T-helper 2 cell (primary cell): ENCODE data around the gene TGM3.

ENCODE experiments used
- DNase-seq, 5 experiments: peaks; one replicate each; pipeline versions ENCODE4 v3.0.0 to v3.0.0-alpha.2; 2012 to 2022

Gene TGM3

DNA sequence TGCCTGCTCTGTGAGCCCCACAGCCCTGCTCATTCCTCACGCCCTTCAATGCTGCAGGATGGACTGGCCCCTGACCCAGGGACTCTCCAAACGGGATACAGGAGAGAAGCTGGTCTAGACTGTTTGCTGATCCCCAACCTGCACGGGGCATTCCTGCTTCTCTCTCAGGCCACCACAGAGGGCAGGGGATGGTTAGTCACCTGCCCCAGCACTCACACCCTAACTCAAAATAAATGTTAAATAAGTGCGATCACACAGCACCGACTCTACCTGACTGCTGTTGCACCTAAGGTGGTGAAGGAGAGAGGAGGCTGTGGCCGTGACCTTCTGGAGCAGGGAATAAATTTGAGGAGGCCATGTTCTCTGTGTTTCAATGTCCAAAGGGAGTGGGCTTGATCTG, 45.0 kb downstream of the TGM3 start:
- no peak for DNase-seq

DNA sequence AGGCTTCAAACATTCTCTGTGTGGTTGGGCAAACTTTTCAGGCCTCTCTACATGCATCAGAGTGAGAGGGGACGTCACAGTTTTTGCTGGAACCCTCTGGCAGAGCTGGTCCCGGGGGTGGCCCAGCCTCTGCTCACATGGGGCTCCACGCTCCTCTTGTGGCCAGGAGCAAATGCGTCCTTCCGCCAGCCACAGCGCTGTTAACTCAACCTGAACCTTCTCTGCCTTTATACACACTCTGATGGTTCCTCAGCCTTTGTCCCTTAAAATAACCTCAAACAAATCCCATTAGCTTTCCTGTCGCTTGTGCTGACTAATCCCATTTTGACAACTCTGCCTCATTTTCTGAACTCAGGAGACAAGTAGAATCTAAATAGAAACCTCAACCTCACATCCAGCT, 45.5 kb downstream of the TGM3 start:
- DNase-seq: no peak

DNA sequence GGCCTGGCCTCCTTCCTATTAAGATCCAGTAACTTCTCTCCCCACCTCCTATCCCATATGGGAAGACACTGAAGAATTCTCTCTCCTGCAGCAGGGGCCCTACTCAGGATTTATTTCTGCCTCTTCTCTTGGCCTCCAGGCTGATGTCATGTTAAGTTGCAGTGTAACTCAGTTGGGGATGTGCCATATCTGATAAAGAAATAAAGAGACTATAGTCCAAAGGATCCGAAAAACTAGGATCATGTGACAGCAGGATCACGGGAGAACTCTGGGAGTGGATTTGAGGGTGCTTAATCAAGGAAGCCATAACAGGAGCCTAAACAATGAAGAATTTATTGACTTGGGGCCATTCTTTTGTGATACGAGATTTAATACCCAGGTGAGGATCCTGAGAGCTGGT, 46.4 kb downstream of the TGM3 start:
- no peak for DNase-seq

GRCh38 chr20:2346188-2346587, 50.4 kb downstream of the TGM3 start:
- DNase-seq: no peak

GRCh38 chr20:2348336-2348735, 52.5 kb downstream of the TGM3 start:
- DNase-seq: no peak

GRCh38 chr20:2349801-2350200, 54.0 kb downstream of the TGM3 start:
- DNase-seq: no peak

DNA sequence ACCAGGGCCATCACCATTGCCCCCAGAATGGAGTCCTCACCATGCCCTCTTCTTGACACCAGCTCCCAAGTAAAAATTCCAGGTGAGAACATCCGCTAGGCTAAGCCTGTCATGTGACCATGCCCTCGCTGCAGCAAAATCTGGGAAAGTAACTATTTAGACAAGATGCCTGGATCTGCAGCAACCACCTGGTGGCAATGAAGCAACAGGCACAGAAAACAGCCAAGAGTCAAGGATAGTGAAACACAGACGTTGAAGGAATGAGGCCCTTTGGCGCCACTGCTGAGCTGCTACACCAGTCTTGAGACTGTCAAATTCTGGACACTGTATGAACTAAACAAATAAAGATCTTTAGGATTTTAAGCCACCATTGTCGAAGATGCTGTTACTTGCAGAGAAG, 54.8 kb downstream of the TGM3 start:
- no peak for DNase-seq

GRCh38 chr20:2353231-2353630, 57.4 kb downstream of the TGM3 start:
- no peak for DNase-seq

GRCh38 chr20:2357114-2357513, 61.3 kb downstream of the TGM3 start:
- DNase-seq: no peak

DNA sequence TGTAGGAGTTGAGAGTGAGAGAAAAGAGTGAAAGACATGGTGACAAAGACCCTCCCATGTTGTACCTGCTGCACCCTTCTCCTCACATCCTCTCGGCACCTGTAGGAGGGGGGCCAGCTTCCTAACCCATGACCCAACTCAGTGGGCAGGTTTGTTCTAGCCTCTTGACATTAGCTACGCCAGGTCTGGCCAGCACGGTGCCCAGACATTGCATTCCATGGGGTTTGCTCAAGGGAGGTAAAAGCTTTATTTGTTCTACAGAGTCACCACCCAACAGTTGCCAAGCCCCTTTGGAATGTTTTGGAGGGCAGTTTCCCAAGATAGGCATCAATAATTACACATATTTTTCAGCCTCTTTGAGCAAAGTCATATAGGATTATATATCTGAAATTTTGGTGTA, 62.2 kb downstream of the TGM3 start:
- DNase-seq: no peak

GRCh38 chr20:2361035-2361593, 65.3 kb downstream of the TGM3 start:
- DNase-seq: no peak

- DNase-seq: no peak
Measured at GRCh38 chr20:2363187-2363586, 67.4 kb downstream of the TGM3 start.

GRCh38 chr20:2363587-2363986, 67.8 kb downstream of the TGM3 start:
- no peak for DNase-seq

- no peak for DNase-seq
Measured at GRCh38 chr20:2364044-2364443, 68.2 kb downstream of the TGM3 start.

GRCh38 chr20:2365091-2365490, 69.3 kb downstream of the TGM3 start:
- DNase-seq: no peak

DNA sequence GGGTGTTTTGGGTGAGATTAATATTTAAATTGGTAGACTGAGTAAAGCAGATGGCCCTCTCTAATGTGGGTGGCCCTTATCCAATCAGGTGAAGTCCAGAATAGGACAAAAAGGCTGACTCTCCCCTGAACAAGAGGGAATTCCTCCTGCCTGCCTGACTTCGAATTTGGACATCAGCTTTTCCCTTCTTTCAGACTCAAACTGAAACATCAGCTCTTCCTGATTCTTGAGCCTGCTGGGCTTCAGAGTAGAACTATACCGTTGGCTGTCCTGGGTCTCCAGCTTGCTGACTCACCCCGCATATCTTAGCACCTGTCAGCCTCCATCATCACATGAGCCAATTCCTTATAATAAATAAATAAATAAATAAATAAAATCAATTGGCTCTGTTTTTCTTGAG, 69.9 kb downstream of the TGM3 start:
- DNase-seq: no peak

GRCh38 chr20:2368621-2369020, 72.8 kb downstream of the TGM3 start:
- no peak for DNase-seq

DNA sequence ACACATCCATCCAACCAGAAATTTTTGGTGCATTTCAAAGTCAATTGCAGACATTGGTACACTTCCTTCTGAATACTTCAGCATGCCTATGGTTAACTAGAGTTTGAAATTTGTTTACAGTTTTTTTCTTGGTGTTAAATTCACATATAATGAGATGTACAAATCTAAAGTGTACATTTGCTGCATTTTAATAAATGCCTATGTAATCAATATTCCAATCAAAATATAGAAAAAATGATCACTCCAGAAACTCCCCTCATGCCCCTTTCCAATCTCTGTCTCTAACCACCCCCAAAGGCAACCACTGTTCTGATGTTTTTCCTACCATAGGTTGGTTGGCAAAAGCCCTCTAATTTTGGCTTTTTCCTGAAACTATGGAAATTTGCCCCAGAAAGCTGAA, 77.3 kb downstream of the TGM3 start:
- DNase-seq: no peak

DNA sequence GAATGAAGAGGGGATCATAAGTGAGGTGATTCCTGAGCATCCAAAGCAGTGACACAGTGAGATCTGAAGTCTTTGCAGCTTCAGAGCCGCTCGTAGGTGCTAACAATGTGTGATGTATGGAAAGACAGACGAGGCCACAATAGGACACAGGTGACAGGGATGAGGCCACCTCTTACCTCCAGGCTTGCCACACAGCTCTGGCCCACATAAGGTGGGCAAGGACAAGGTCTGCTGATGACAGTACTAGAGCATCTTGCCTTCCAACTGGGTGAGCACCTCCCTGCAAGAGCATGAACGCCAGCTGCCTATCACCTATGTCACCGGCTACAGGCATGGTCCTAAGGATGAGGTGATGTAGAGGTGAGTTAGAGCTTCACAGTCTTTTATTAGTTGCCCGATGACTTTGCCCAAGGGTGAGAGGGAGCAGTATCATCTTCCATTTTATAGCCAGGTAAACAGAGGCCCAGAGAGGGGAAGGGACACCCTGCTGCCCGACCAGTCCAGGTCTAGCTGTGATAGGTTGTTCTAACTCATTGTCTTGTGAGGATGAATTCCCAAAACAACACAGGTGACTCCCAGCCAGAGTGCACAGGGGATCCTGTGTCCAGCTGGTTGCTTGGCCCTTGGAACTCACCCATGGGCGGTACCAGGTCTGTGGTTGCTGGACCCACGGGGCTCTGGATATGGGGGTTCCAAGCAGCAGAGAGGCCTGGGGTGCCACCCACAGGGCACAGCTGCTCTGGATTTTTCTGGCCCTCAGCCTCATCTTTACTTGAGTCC, 78.7 kb downstream of the TGM3 start:
- no peak for DNase-seq

DNA sequence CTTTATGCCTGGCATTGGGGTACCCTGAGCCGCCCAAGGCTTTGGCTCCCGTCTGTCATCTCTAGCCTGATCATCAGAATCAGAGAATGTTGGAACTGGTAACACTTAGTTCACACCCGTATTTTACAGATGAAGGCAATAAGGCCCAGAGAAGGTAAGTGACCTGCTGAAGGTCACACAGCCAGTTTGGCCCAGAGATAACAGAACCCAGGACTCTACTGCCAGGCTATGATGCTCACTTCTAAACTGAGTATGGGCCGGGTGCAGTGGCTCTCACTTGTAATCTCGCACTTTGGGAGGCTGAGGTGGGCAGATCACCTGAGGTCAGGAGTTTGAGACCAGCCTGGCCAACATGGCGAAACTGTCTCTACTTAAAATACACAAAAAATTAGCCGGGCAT, 83.1 kb downstream of the TGM3 start:
- no peak for DNase-seq

DNA sequence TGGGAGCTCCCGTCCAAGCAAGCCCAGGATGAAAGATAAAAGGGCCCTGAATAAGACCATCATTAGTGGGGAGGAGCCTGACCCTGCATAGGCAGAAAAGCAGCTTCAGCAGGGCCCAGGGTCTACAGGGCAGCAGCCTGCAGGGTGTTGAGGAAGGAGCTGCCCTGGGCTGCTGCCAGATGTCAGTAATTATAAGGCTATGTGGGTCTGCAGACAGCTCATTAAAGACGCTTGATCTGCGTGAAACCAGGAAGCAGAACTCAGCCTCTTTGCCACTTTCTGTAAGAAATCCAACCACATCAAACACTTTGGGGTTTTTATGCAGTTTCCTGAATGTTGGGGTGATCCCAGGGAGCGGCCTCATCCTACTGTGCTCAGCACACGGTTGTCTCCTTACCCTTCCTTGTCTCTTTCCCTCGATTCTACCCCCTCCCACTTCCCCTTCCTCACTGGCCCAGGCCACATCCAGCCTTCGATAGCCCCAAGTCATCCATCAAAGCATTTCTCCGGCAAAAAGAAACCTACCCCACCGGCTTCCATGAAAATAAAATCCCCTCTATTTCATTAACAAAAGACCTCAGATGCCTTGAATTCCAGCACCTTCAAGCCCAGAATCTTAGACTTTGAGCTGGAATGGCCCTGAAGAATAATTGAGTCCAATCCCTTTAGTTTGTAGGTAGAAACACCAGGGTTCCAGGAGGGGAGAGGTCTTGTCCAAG, 83.9 kb downstream of the TGM3 start:
- peak in 2 of 5 experiments; percentile 29 to 76 for DNase-seq

GRCh38 chr20:2380601-2381000, 84.8 kb downstream of the TGM3 start, which contains the start of gene TGM6:
Gene TGM6 (plus strand): TSS chr20:2380901. CDS start chr20:2380969, 68 bp downstream.
- no peak for DNase-seq

GRCh38 chr20:2381303-2381702, 85.5 kb downstream of the TGM3 start:
- DNase-seq: no peak

GRCh38 chr20:2382833-2383232, 87.0 kb downstream of the TGM3 start:
- DNase-seq: no peak
